Endothelial cell (in vitro differentiated cells): ENCODE results near the gene C6orf132. TPM values are rescaled to one million over a fixed set of nuclear protein-coding genes. Genes with fewer than 3 reads are reported as not detected.
"Not testable (repeated sequence)": the region's sequence is repeated elsewhere in the genome, so short reads cannot be mapped to it uniquely, and the experiment has no call there.

Experiments
- DNase-seq: peaks from one replicate; pipeline ENCODE4 v3.0.0; 2021; ENCODE audit warnings: low spot score
- H3K27ac Mint-ChIP-seq: one replicate; pipeline ENCODE4 v1.8.0; 2021; ENCODE audit warnings: mixed read lengths, inconsistent platforms; ENCODE audit not compliant: unreplicated experiment
- H3K27me3 Mint-ChIP-seq: one replicate; pipeline ENCODE4 v1.8.0; 2021; ENCODE audit warnings: mild to moderate bottlenecking, moderate library complexity, mixed read lengths, inconsistent platforms; ENCODE audit not compliant: unreplicated experiment
- H3K36me3 Mint-ChIP-seq: one replicate; pipeline ENCODE4 v1.8.0; 2021; ENCODE audit warnings: mild to moderate bottlenecking, low read depth, mixed read lengths, inconsistent platforms; ENCODE audit not compliant: unreplicated experiment
- H3K4me1 Mint-ChIP-seq: one replicate; pipeline ENCODE4 v1.8.0; 2021; ENCODE audit warnings: mild to moderate bottlenecking, mixed read lengths, inconsistent platforms; ENCODE audit not compliant: unreplicated experiment
- H3K4me3 Mint-ChIP-seq: one replicate; pipeline ENCODE4 v1.8.0; 2021; ENCODE audit warnings: mild to moderate bottlenecking, mixed read lengths, inconsistent platforms; ENCODE audit not compliant: unreplicated experiment
- H3K9me3 Mint-ChIP-seq: one replicate; pipeline ENCODE4 v1.8.0; 2021; ENCODE audit warnings: mixed read lengths, inconsistent platforms; ENCODE audit not compliant: unreplicated experiment
- CTCF ChIP-seq: fragments of 200-600 bp; sonication (generic); IDR thresholded peaks from one replicate; pipeline ENCODE4 v1.5.0; 2021; ENCODE audit warnings: antibody characterized with exemption; ENCODE audit not compliant: unreplicated experiment
- total RNA-seq: library from RNA; stranded (reverse); fragmentation: NEBNext Ultra II Directional; extraction: Animal tissue kit (Norgen Biotek cat#: 25700); gene quantifications from one replicate; pipeline ENCODE4 v1.2.1, GENCODE V29; 2021; ENCODE audit not compliant: unreplicated experiment

C6orf132 gene
- total RNA-seq, 1 donor from 2014 or later, result 0.87 TPM

GRCh38 chr6:42155293-42155692 is 12.9 kb upstream of the C6orf132 start:
- no peaks in the 10 kb centered on the region for H3K4me1 Mint-ChIP-seq
- H3K4me3 Mint-ChIP-seq, result no peak overlapping the region
- H3K27ac Mint-ChIP-seq, result no peak overlapping the region
- no peak for DNase-seq
- TF ChIP-seq CTCF, result no peak
- no peaks in the 10 kb centered on the region for H3K36me3 Mint-ChIP-seq
- H3K9me3 Mint-ChIP-seq, result no peaks in the 10 kb centered on the region
- peaks cover 6% of the 10 kb centered on the region for H3K27me3 Mint-ChIP-seq

GRCh38 chr6:42154461-42155209 is 12.2 kb upstream of the C6orf132 start:
- no peak overlapping the region for H3K27ac Mint-ChIP-seq
- peaks cover 6% of the 10 kb centered on the region for H3K27me3 Mint-ChIP-seq
- H3K4me1 Mint-ChIP-seq, result no peaks in the 10 kb centered on the region
- no peaks in the 10 kb centered on the region for H3K9me3 Mint-ChIP-seq
- no peak for DNase-seq
- no peak overlapping the region for H3K4me3 Mint-ChIP-seq
- no peaks in the 10 kb centered on the region for H3K36me3 Mint-ChIP-seq
- TF ChIP-seq CTCF, result no peak

- Mint-ChIP-seq H3K4me1 (no peaks in the 10 kb centered on the region), H3K36me3 (no peaks in the 10 kb centered on the region), H3K9me3 (no peaks in the 10 kb centered on the region), H3K4me3 (no peak overlapping the region), H3K27me3 (peaks cover 7% of the 10 kb centered on the region), H3K27ac (no peak overlapping the region)
- no peak for DNase-seq
- TF ChIP-seq CTCF, result no peak
These were observed 11.5 kb upstream of the C6orf132 start for GRCh38 chr6:42153921-42154320.

- not testable (repeated sequence) for H3K27ac Mint-ChIP-seq, H3K9me3 Mint-ChIP-seq
These were observed 10.3 kb upstream of the C6orf132 start for GRCh38 chr6:42152528-42153213.

GRCh38 chr6:42152024-42152423 is 9.6 kb upstream of the C6orf132 start:
- Mint-ChIP-seq H3K27ac (no peak overlapping the region), H3K4me3 (no peak overlapping the region), H3K27me3 (peaks cover 7% of the 10 kb centered on the region), H3K9me3 (no peaks in the 10 kb centered on the region), H3K4me1 (no peaks in the 10 kb centered on the region), H3K36me3 (no peaks in the 10 kb centered on the region)
- no peak for TF ChIP-seq CTCF
- no peak for DNase-seq

More at GRCh38 chr6:42152528-42153213, 10.3 kb upstream of the C6orf132 start:
- H3K4me1 Mint-ChIP-seq, H3K4me3 Mint-ChIP-seq, H3K27me3 Mint-ChIP-seq, H3K36me3 Mint-ChIP-seq, DNase-seq: not testable (repeated sequence)
